Loucy (cell line): ENCODE data around the gene SEMA4C.

Experiments used
- CTCF ChIP-seq: fragments of 200-600 bp; sonication (generic); conservative IDR thresholded peaks from 2 replicates; pipeline ENCODE4 v1.5.1; 2014; ENCODE audit warnings: mild to moderate bottlenecking, antibody characterized with exemption, low read length
- EZH2phosphoT487 ChIP-seq: fragments of 200-600 bp; IDR thresholded peaks from 2 replicates; pipeline ENCODE4 v1.6.1; 2018; ENCODE audit warnings: antibody characterized with exemption, mild to moderate bottlenecking, moderate library complexity, borderline replicate concordance

DNA sequence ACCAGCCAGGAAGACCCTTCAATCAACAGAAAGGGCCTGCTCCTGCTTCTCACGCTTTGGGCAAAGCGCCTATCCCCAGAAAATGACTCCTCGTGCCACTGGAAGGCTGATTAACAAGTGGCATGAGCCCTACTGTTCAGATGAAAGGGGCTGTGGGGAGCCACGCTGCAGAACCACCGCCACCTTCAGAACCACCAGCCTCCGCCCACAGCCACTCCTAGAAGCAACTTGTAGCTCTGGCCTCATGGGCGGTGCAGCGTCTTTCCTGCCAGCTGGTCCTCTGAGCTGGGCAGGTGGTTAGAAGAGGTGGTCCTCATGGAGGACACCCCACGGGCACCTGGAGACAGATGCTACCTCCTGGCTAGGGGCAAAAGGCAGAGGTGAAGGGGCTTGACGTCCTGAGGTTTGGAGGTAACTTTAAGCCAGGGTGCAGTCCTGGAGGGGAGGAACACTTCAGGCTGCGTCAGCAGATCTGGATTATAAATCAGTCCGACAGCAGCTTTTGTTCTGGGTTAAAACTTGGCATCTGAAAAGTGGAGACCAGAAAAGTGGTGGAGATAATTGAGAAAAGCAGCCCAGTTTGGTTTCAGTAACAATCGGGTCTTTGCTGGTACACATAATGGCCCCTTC, 861 bp upstream of the SEMA4C start:
- TF ChIP-seq CTCF (no peak), EZH2phosphoT487 (no peak)
